GM18517 (cell line): ENCODE data around the gene NOS1AP.
"Not testable (repeated sequence)": the region's sequence is repeated elsewhere in the genome, so short reads cannot be mapped to it uniquely, and the experiment has no call there.

ENCODE experiments used
- ATAC-seq: cut with Tn5 transposase; IDR thresholded peaks from one replicate; pipeline ENCODE4 v1.9.1; 2021; ENCODE audit warnings: mild to moderate bottlenecking, moderate library complexity; ENCODE audit not compliant: unreplicated experiment

The NOS1AP gene

GRCh38 chr1:162389971-162390370, 320.5 kb downstream of the NOS1AP start:
- no peak for ATAC-seq

- no peak for ATAC-seq
Measured at GRCh38 chr1:162390396-162391185, 321.1 kb downstream of the NOS1AP start.

- ATAC-seq: no peak
Measured at GRCh38 chr1:162391790-162392563, 322.5 kb downstream of the NOS1AP start.

- ATAC-seq: no peak
Measured at GRCh38 chr1:162396201-162396906, 326.9 kb downstream of the NOS1AP start.

GRCh38 chr1:162397039-162397448, 327.6 kb downstream of the NOS1AP start:
- ATAC-seq: no peak

- no peak for ATAC-seq
Measured at GRCh38 chr1:162397943-162398560, 328.6 kb downstream of the NOS1AP start.

- ATAC-seq: no peak
Measured at GRCh38 chr1:162398999-162399580, 329.6 kb downstream of the NOS1AP start.

- ATAC-seq: no peak
Measured at GRCh38 chr1:162400790-162401355, 331.4 kb downstream of the NOS1AP start.

GRCh38 chr1:162404550-162405160, 335.2 kb downstream of the NOS1AP start:
- ATAC-seq: no peak

GRCh38 chr1:162405800-162406199, 336.3 kb downstream of the NOS1AP start:
- ATAC-seq: no peak

- ATAC-seq: no peak
Measured at GRCh38 chr1:162406811-162407210, 337.3 kb downstream of the NOS1AP start.

GRCh38 chr1:162407539-162407938, 338.0 kb downstream of the NOS1AP start:
- no peak for ATAC-seq

GRCh38 chr1:162412002-162412401, 342.5 kb downstream of the NOS1AP start, which contains the start of gene SH2D1B:
TSS of gene SH2D1B (minus strand) at chr1:162412136. CDS start at chr1:162412016, 120 bp downstream.
- no peak for ATAC-seq

GRCh38 chr1:162416215-162416614, 346.7 kb downstream of the NOS1AP start:
- ATAC-seq: no peak

GRCh38 chr1:162416909-162417308, 347.4 kb downstream of the NOS1AP start:
- ATAC-seq: no peak

- ATAC-seq: no peak
Measured at GRCh38 chr1:162417650-162418049, 348.2 kb downstream of the NOS1AP start.

GRCh38 chr1:162418584-162418983, 349.1 kb downstream of the NOS1AP start:
- not testable (repeated sequence) for ATAC-seq

- ATAC-seq: not testable (repeated sequence)
Measured at GRCh38 chr1:162419450-162419931, 350.0 kb downstream of the NOS1AP start.
